ENCODE measurements around the gene SLC25A4. TPM values are rescaled to one million over a fixed set of nuclear protein-coding genes. Genes with fewer than 3 reads are reported as not detected.
A peak's percentile ranks its signal among the peaks of the same experiment; 100 is the strongest.

SLC25A4 gene
- total RNA-seq, 2 donors from 2014 or later, result 19.5 to 22.0 TPM

GRCh38 chr4:185098474-185098873 lies 44.6 kb upstream of the SLC25A4 start:
- H3K9me3 ChIP-seq (ENCODE audit: control insufficient read depth, low read length), result no peaks in the 10 kb centered on the region
- no peaks in the 10 kb centered on the region for H3K4me1 ChIP-seq (ENCODE audit: control insufficient read depth, insufficient read depth, low read length)
- no peak for DNase-seq
- no peak for TF ChIP-seq CTCF (conservative IDR thresholded peaks at IDR 0.05)
- H3K27ac ChIP-seq (ENCODE audit: low read depth, low read length), result no peak overlapping the region
- H3K27me3 Mint-ChIP-seq (ENCODE audit: insufficient read depth), result peaks cover 5% of the 10 kb centered on the region
- H3K4me3 ChIP-seq (ENCODE audit: low read length), result no peak overlapping the region
- no peaks in the 10 kb centered on the region for H3K36me3 ChIP-seq (ENCODE audit: control insufficient read depth, insufficient read depth, low read length)
- H3K4me3 Mint-ChIP-seq, result no peak overlapping the region
- no peak overlapping the region for H3K9ac ChIP-seq (ENCODE audit: extremely low read depth, low read length, poor library complexity, severe bottlenecking)
- H3K36me3 Mint-ChIP-seq (ENCODE audit: low read depth), result no peaks in the 10 kb centered on the region
- H3K4me1 Mint-ChIP-seq, result peaks cover 9% of the 10 kb centered on the region
- no peak overlapping the region for H3K27ac Mint-ChIP-seq
- H3K9me3 Mint-ChIP-seq, result no peaks in the 10 kb centered on the region
- no peaks in the 10 kb centered on the region for H3K27me3 ChIP-seq (ENCODE audit: control insufficient read depth, insufficient read depth, low read length, poor library complexity, severe bottlenecking)

DNA sequence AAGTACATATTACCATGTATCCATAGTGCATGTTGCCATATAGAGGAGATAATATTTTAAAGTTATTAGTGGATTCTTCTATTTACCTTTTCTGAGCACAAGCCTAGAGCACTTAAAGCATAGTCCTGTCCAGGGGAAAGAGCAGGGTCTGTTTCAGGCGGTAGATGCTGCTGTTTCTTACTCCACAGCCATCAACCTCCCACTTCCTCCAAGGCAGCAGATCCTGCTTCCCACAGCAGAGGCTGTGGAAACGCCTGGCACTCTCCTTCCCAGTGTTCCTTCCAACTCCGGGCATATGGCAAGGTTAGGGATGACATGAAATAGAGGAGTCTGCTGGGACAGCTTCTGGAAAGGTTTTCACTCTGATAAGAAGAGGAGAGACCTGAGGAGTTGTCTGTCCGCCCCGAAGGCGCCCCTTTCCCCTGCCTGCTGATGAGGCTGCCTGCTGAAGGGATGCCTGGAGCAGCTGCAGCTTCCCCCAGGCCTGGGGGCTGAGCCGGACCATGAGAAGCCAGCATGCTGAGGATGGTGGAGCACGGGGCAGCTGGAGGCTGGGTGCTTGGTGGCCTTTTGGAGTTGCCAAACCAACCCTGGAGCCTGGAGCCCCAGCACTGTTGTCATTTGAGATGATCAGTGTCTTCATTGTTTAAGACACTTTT lies 43.9 kb upstream of the SLC25A4 start:
- Histone ChIP-seq H3K4me1 (ENCODE audit: control insufficient read depth, insufficient read depth, low read length) (no peaks in the 10 kb centered on the region), H3K9ac (ENCODE audit: extremely low read depth, low read length, poor library complexity, severe bottlenecking) (no peak overlapping the region), H3K27me3 (ENCODE audit: control insufficient read depth, insufficient read depth, low read length, poor library complexity, severe bottlenecking) (no peaks in the 10 kb centered on the region), H3K36me3 (ENCODE audit: control insufficient read depth, insufficient read depth, low read length) (no peaks in the 10 kb centered on the region), H3K4me3 (ENCODE audit: low read length) (no peak overlapping the region), H3K9me3 (ENCODE audit: control insufficient read depth, low read length) (no peaks in the 10 kb centered on the region), H3K27ac (ENCODE audit: low read depth, low read length) (no peak overlapping the region)
- peaks cover 4% of the 10 kb centered on the region for H3K4me1 Mint-ChIP-seq
- no peak overlapping the region for H3K4me3 Mint-ChIP-seq
- 72 to 83% methylated on average over 6 to 8 of the region's 8 CpGs for WGBS, 2 experiments (ENCODE audit: insufficient coverage in 1 of 2, insufficient read length in 1 of 2)
- peaks cover 5% of the 10 kb centered on the region for H3K27me3 Mint-ChIP-seq (ENCODE audit: insufficient read depth)
- no peaks in the 10 kb centered on the region for H3K36me3 Mint-ChIP-seq (ENCODE audit: low read depth)
- H3K9me3 Mint-ChIP-seq, result no peaks in the 10 kb centered on the region
- peak; percentile 60 for DNase-seq
- TF ChIP-seq CTCF (conservative IDR thresholded peaks at IDR 0.05), result no peak
- no peak overlapping the region for H3K27ac Mint-ChIP-seq

DNA sequence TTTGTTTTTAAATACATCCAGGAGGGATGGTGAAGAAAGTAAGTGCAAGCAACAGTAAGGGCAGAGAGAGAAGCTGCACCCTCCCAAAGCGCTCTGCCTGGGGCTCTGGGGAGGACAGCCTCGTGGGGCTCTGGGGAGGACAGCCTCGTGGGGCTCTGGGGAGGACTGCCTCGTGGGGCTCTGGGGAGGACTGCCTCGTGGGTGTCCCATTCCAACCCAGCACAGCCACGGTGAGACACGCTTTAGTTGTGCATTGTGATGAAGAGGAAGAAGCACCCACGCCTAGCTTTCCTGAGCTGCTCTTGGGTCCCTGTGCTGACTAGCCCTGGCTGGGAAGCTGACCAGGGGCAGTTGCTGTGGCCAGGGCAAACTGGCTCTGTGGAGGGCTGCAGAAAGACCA lies 43.1 kb upstream of the SLC25A4 start:
- Histone ChIP-seq H3K9ac (ENCODE audit: extremely low read depth, low read length, poor library complexity, severe bottlenecking) (no peak overlapping the region), H3K9me3 (ENCODE audit: control insufficient read depth, low read length) (no peaks in the 10 kb centered on the region), H3K4me3 (ENCODE audit: low read length) (no peak overlapping the region), H3K36me3 (ENCODE audit: control insufficient read depth, insufficient read depth, low read length) (no peaks in the 10 kb centered on the region), H3K27me3 (ENCODE audit: control insufficient read depth, insufficient read depth, low read length, poor library complexity, severe bottlenecking) (no peaks in the 10 kb centered on the region), H3K27ac (ENCODE audit: low read depth, low read length) (no peak overlapping the region), H3K4me1 (ENCODE audit: control insufficient read depth, insufficient read depth, low read length) (no peaks in the 10 kb centered on the region)
- H3K27me3 Mint-ChIP-seq (ENCODE audit: insufficient read depth), result peaks cover 5% of the 10 kb centered on the region
- H3K27ac Mint-ChIP-seq, result no peak overlapping the region
- no peaks in the 10 kb centered on the region for H3K9me3 Mint-ChIP-seq
- no peak for DNase-seq
- peaks cover 3% of the 10 kb centered on the region for H3K4me1 Mint-ChIP-seq
- no peak overlapping the region for H3K4me3 Mint-ChIP-seq
- TF ChIP-seq CTCF (conservative IDR thresholded peaks at IDR 0.05), result no peak
- H3K36me3 Mint-ChIP-seq (ENCODE audit: low read depth), result no peaks in the 10 kb centered on the region
- 77 to 91% methylated on average over 3 to 8 of the region's 8 CpGs for WGBS, 2 experiments (ENCODE audit: insufficient coverage in 1 of 2, insufficient read length in 1 of 2)
